ENCODE results near the gene OPRPN. TPM values are rescaled to one million over a fixed set of nuclear protein-coding genes. Genes with fewer than 3 reads are reported as not detected.

Gene OPRPN
- total and polyA plus RNA-seq, 2 of the 8 experiments (the other 6 are each of a cell fraction or from before 2014, with no cell fraction given) = not detected

DNA sequence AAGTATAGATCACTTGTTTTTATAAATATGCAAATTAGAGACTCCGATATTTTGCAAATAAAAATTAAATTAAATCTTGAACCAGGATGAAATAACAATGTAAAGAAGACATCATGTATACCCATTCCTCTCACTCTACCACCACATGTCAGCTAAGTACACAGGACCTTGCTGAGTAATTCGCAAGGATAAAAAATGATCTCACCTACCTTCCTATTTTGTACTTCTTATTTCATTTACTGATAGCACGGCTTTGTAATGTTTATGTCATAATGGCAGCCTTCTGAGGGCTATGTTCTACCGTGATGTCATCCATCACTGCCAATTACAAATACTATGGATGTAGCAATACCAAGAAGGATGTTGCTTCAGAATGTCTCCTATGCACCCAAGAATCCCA is 25.8 kb upstream of the OPRPN start:
- Histone ChIP-seq H2AFZ (ENCODE audit: low read length) (no peak overlapping the region), H2BK5ac (ENCODE audit: low read depth, low read length) (no peak overlapping the region), H3K4me1 (replicated peaks in 1 of 4; ENCODE audit: control insufficient read depth in 3 of 4, insufficient read depth in 4 of 4, low read length in 3 of 4) (no peaks in the 10 kb centered on the region), H3K27ac (ENCODE audit: low read depth, low read length) (no peak overlapping the region), H3K4ac (replicated peaks; ENCODE audit: insufficient read length, low read depth, low read length) (no peak overlapping the region), H2BK20ac (ENCODE audit: low read length) (no peak overlapping the region), H3K9me3 (ENCODE audit: insufficient read depth in 2 of 2, low read depth in 1 of 2, low read length in 1 of 2) (no peaks in the 10 kb centered on the region), H3K14ac (ENCODE audit: insufficient read length) (no peak overlapping the region), H3K18ac (ENCODE audit: extremely low read depth, low read length) (no peak overlapping the region), H3K56ac (replicated peaks; ENCODE audit: insufficient read length, low read depth, low read length) (no peak overlapping the region), H3K23me2 (ENCODE audit: low read depth, low read length) (no peaks in the 10 kb centered on the region), H3K9ac (replicated peaks in 1 of 4; ENCODE audit: extremely low read depth in 1 of 4, low read depth in 3 of 4, low read length in 3 of 4) (no peak overlapping the region), H3K79me1 (ENCODE audit: low read depth, low read length) (no peaks in the 10 kb centered on the region), H3K4me2 (ENCODE audit: insufficient read depth in 1 of 2, low read depth in 2 of 2, low read length in 2 of 2) (no peak overlapping the region), H4K20me1 (replicated peaks in 1 of 2; ENCODE audit: control insufficient read depth in 1 of 2, insufficient read depth in 2 of 2, low read length in 2 of 2) (no peaks in the 10 kb centered on the region), H2BK15ac (ENCODE audit: low read length) (no peak overlapping the region), H3K27me3 (replicated peaks in 1 of 4; ENCODE audit: control insufficient read depth in 3 of 4, extremely low read depth in 1 of 4, insufficient read depth in 3 of 4, low read length in 3 of 4) (no peaks in the 10 kb centered on the region), H2BK12ac (ENCODE audit: low read depth, low read length) (no peak overlapping the region), H2BK120ac (replicated peaks; ENCODE audit: low read depth, low read length) (no peak overlapping the region), H4K91ac (replicated peaks; ENCODE audit: insufficient read length, low read length) (no peak overlapping the region), H4K5ac (ENCODE audit: insufficient read length, low read depth, low read length) (no peak overlapping the region), H3K36me3 (ENCODE audit: control insufficient read depth in 2 of 4, insufficient read depth in 4 of 4, low read length in 3 of 4) (no peaks in the 10 kb centered on the region), H4K8ac (ENCODE audit: extremely low read depth, insufficient read depth, low read length) (no peak overlapping the region), H2AK5ac (ENCODE audit: low read depth, low read length) (no peak overlapping the region), H3K79me2 (ENCODE audit: control insufficient read depth in 1 of 2, insufficient read depth in 2 of 2, low read length in 2 of 2) (no peaks in the 10 kb centered on the region), H3K23ac (ENCODE audit: insufficient read length) (no peak overlapping the region), H3K4me3 (ENCODE audit: extremely low read depth in 1 of 4, insufficient read depth in 2 of 4, low read depth in 3 of 4, low read length in 4 of 4) (no peak overlapping the region)
- 92% methylated on average over 4 of the region's 4 CpGs; no CpG with 5 or more reads in 1 of the 2 experiments for WGBS, 2 experiments (ENCODE audit: extremely low coverage in 1 of 2, insufficient coverage in 1 of 2, insufficient read length in 1 of 2, insufficient replicate concordance in 2 of 2, low coverage in 1 of 2, low lambda C conversion rate in 2 of 2, missing lambda C conversion rate in 1 of 2)
- ChIA-PET POLR2A (ENCODE audit: partially characterized antibody) (no interaction called here), CTCF (ENCODE audit: partially characterized antibody) (no interaction called here)
- TF ChIP-seq RNF2 (IDR thresholded peaks at IDR 0.05; ENCODE audit: borderline replicate concordance, low read depth, low read length, missing control alignments, poor library complexity, severe bottlenecking) = no peak
- TF ChIP-seq, protein P1, sequence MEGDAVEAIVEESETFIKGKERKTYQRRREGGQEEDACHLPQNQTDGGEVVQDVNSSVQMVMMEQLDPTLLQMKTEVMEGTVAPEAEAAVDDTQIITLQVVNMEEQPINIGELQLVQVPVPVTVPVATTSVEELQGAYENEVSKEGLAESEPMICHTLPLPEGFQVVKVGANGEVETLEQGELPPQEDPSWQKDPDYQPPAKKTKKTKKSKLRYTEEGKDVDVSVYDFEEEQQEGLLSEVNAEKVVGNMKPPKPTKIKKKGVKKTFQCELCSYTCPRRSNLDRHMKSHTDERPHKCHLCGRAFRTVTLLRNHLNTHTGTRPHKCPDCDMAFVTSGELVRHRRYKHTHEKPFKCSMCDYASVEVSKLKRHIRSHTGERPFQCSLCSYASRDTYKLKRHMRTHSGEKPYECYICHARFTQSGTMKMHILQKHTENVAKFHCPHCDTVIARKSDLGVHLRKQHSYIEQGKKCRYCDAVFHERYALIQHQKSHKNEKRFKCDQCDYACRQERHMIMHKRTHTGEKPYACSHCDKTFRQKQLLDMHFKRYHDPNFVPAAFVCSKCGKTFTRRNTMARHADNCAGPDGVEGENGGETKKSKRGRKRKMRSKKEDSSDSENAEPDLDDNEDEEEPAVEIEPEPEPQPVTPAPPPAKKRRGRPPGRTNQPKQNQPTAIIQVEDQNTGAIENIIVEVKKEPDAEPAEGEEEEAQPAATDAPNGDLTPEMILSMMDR (IDR thresholded peaks at IDR 0.05; ENCODE audit: control extremely low read depth in 1 of 3, insufficient read depth in 1 of 3, low read depth in 1 of 3, low read length in 3 of 3) = no peak
- no peak for TF ChIP-seq TBP (IDR thresholded peaks at IDR 0.05; ENCODE audit: low read depth, low read length)
- no peak for TF ChIP-seq SAP30 (IDR thresholded peaks at IDR 0.05; ENCODE audit: insufficient read depth, insufficient replicate concordance, low read length)
- no peak for TF ChIP-seq JUND (IDR thresholded peaks at IDR 0.05; ENCODE audit: low read length)
- TF ChIP-seq CHD2 (IDR thresholded peaks at IDR 0.05; ENCODE audit: low read length) = no peak
- no peak for TF ChIP-seq ASH2L (IDR thresholded peaks at IDR 0.05; ENCODE audit: low read length)
- DNase-seq (ENCODE audit: low read depth in 1 of 2, low spot score in 2 of 2) = no peak
- no peak for FAIRE-seq
